Measurements from ENCODE around the gene NEURL2. TPM values are rescaled to one million over a fixed set of nuclear protein-coding genes. Genes with fewer than 3 reads are reported as not detected.

Gene NEURL2
- total and polyA plus RNA-seq, 10 of the 15 experiments (the other 5 are each of a cell fraction or from before 2014, with no cell fraction given) = 0.53 to 7.0 (median 2.7) TPM

GRCh38 chr20:45924391-45925261, 33.6 kb upstream of the NEURL2 start:
- Histone ChIP-seq H4K20me1 (ENCODE audit: control insufficient read depth, insufficient read depth) (no peaks in the 10 kb centered on the region), H3K9ac (ENCODE audit: control insufficient read depth, insufficient read depth, low read length) (no peak overlapping the region), H3K27me3 (replicated peaks in 1 of 2; ENCODE audit: control insufficient read depth in 2 of 2, insufficient read depth in 2 of 2, low read length in 1 of 2) (no peaks in the 10 kb centered on the region), H2AFZ (ENCODE audit: control insufficient read depth, low read depth, low read length) (no peak overlapping the region), H3K36me3 (ENCODE audit: control insufficient read depth in 2 of 2, insufficient read depth in 2 of 2, low read length in 1 of 2) (no peaks in the 10 kb centered on the region), H3K27ac (ENCODE audit: control insufficient read depth, insufficient read depth) (no peak overlapping the region), H3K4me1 (ENCODE audit: control insufficient read depth, insufficient read depth, low read length) (no peaks in the 10 kb centered on the region), H3K79me2 (ENCODE audit: control insufficient read depth, insufficient read depth, low read length) (no peaks in the 10 kb centered on the region), H3K4me3 (no peak overlapping the region), H3K9me3 (replicated peaks; ENCODE audit: control insufficient read depth, insufficient read depth, low read length) (no peaks in the 10 kb centered on the region), H3K4me2 (ENCODE audit: control insufficient read depth, insufficient read depth) (no peak overlapping the region)
- TF ChIP-seq BRCA1 (IDR thresholded peaks at IDR 0.05; ENCODE audit: low read depth, low read length) = no peak
- DNase-seq (ENCODE audit: low read depth, low spot score) = no peak
- intact Hi-C loops (cut with micrococcal nuclease; ENCODE audit: unreplicated experiment) = no loop called here
- 68% methylated on average over 21 of the region's 21 CpGs for WGBS (ENCODE audit: insufficient coverage, insufficient replicate concordance, low lambda C conversion rate, missing lambda C conversion rate)
- ChIA-PET SMC1A (ENCODE audit: uncharacterized antibody, unreplicated experiment) (interaction anchor here (0.6 to 0.9 kb wide), 2 partner anchors 10 to 36 kb away, joined by 4 to 7 read pairs; no protein-coding TSS in a partner anchor), CTCF (interaction anchor here (1.0 to 2.0 kb wide), 4 partner anchors 9 to 125 kb away, joined by 4 to 10 read pairs (median 6); partner anchors contain the start of genes CTSA and NEURL2), RAD21 (ENCODE audit: unreplicated experiment) (no interaction called here), POLR2A (interaction anchor here (0.6 kb wide), 1 partner anchor 209 kb away, joined by 3 read pairs; no protein-coding TSS in a partner anchor)
- in situ Hi-C loops (cut with MboI) = no loop called here
- ATAC-seq = no peak
- no peak for FAIRE-seq
- no TSS peak for BruUV-seq (replicated peaks)

- Histone ChIP-seq H3K9ac (ENCODE audit: control insufficient read depth, insufficient read depth, low read length) (no peak overlapping the region), H2AFZ (ENCODE audit: control insufficient read depth, low read depth, low read length) (no peak overlapping the region), H3K9me3 (replicated peaks; ENCODE audit: control insufficient read depth, insufficient read depth, low read length) (no peaks in the 10 kb centered on the region), H3K36me3 (ENCODE audit: control insufficient read depth in 2 of 2, insufficient read depth in 2 of 2, low read length in 1 of 2) (no peaks in the 10 kb centered on the region), H3K79me2 (ENCODE audit: control insufficient read depth, insufficient read depth, low read length) (no peaks in the 10 kb centered on the region), H3K27ac (ENCODE audit: control insufficient read depth, insufficient read depth) (no peak overlapping the region), H3K27me3 (replicated peaks in 1 of 2; ENCODE audit: control insufficient read depth in 2 of 2, insufficient read depth in 2 of 2, low read length in 1 of 2) (no peaks in the 10 kb centered on the region), H3K4me1 (ENCODE audit: control insufficient read depth, insufficient read depth, low read length) (no peaks in the 10 kb centered on the region), H3K4me2 (ENCODE audit: control insufficient read depth, insufficient read depth) (no peak overlapping the region), H4K20me1 (ENCODE audit: control insufficient read depth, insufficient read depth) (no peaks in the 10 kb centered on the region), H3K4me3 (no peak overlapping the region)
- in situ Hi-C loops (cut with MboI) (no loop called here), intact Hi-C loops (cut with micrococcal nuclease; ENCODE audit: unreplicated experiment) (no loop called here)
- ChIA-PET CTCF (interaction anchor here (3.0 kb wide), 1 partner anchor 48 kb away, joined by 12 read pairs; no protein-coding TSS in a partner anchor), POLR2A (no interaction called here), RAD21 (ENCODE audit: unreplicated experiment) (no interaction called here), SMC1A (ENCODE audit: uncharacterized antibody, unreplicated experiment) (interaction anchor here (0.8 to 1.8 kb wide), 2 partner anchors 80 to 122 kb away, joined by 4 to 5 read pairs; no protein-coding TSS in a partner anchor)
- FAIRE-seq (no peak), ATAC-seq (no peak), DNase-seq (ENCODE audit: low read depth, low spot score) (no peak)
- no TSS peak for BruUV-seq (replicated peaks)
- 58% methylated on average over 11 of the region's 11 CpGs for WGBS (ENCODE audit: insufficient coverage, insufficient replicate concordance, low lambda C conversion rate, missing lambda C conversion rate)
- TF ChIP-seq PBX3 (IDR thresholded peaks at IDR 0.05; ENCODE audit: insufficient replicate concordance, low read depth, low read length) (no peak), REST (IDR thresholded peaks at IDR 0.05; ENCODE audit: low read depth, low read length) (no peak), MYB (IDR thresholded peaks at IDR 0.05; ENCODE audit: borderline replicate concordance, low read depth, low read length) (no peak)
Observed at GRCh38 chr20:45921337-45922189, 30.6 kb upstream of the NEURL2 start.
